Esophagus squamous epithelium (tissue), 4 donors: ENCODE data around the gene RANBP3.

Experiments used
- POLR2A ChIP-seq, 4 donors: fragments of 450-650 bp; IDR thresholded peaks; one replicate each; pipeline ENCODE4 v1.6.1; 2017; ENCODE audit warnings: antibody characterized with exemption in 4 of 4, mild to moderate bottlenecking in 4 of 4, moderate library complexity in 3 of 4
- TF ChIP-seq, protein P1 (sequence below), 6 experiments: fragments of 450-650 bp in 4 of 6; fragments of 200-600 bp in 2 of 6; sonication (generic) in 2 of 6; IDR thresholded peaks; one replicate each; pipeline ENCODE4 v1.5.1; 2016 to 2019; ENCODE audit warnings: antibody characterized with exemption in 6 of 6, mild to moderate bottlenecking in 4 of 6, moderate library complexity in 4 of 6

DNA sequence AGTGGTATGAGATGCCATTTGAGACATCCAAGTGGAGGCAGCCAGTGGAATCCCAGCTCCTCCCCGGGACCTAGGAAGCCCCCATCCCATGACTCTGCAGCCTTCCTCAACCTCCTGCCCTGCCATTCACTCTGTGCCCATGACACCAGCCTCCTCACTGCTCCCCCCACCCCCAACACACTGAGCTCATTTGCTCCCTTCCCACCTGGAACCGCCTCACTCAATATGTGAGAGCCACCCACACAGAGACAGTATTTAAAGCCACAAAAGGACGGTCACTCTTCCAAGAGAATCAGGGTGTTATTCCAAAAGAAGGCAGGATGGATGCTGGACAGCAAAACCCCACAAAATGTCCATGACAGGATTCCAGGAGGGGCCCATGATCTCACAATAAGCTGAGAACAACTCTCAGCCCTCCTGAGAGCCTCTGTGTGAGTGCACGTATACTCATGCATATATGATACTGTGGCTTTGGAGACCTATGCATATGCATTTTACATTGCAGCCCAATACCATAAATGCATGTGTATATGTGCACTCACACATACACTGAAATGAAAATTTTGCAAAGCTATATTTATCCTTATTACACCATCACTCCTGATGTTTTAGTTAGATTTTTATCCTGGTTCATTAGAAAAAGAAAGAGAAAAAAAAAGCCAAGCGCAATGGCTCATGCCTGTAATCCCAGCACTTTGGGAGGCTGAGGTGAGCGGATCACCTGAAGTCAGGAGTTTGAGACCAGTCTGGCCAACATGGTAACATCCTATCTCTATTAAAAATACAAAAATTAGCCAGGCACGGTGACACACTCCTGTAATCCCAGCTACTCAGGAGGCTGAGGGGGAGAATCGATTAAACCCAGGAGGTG is 10.8 kb upstream of the RANBP3 start:
- TF ChIP-seq, protein P1, sequence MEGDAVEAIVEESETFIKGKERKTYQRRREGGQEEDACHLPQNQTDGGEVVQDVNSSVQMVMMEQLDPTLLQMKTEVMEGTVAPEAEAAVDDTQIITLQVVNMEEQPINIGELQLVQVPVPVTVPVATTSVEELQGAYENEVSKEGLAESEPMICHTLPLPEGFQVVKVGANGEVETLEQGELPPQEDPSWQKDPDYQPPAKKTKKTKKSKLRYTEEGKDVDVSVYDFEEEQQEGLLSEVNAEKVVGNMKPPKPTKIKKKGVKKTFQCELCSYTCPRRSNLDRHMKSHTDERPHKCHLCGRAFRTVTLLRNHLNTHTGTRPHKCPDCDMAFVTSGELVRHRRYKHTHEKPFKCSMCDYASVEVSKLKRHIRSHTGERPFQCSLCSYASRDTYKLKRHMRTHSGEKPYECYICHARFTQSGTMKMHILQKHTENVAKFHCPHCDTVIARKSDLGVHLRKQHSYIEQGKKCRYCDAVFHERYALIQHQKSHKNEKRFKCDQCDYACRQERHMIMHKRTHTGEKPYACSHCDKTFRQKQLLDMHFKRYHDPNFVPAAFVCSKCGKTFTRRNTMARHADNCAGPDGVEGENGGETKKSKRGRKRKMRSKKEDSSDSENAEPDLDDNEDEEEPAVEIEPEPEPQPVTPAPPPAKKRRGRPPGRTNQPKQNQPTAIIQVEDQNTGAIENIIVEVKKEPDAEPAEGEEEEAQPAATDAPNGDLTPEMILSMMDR (IDR thresholded peaks at IDR 0.05): no peak
- no peak for TF ChIP-seq POLR2A (IDR thresholded peaks at IDR 0.05)
